Activated CD4-positive, alpha-beta T cell treated with anti-CD3 and anti-CD28 coated beads, Interleukin-2, amount 50 U/mL, for 24 hours (primary cell): Measurements from ENCODE around the gene SEMA3B.
A peak's percentile ranks its signal among the peaks of the same experiment; 100 is the strongest.
"Not testable (repeated sequence)": the region's sequence is repeated elsewhere in the genome, so short reads cannot be mapped to it uniquely, and the experiment has no call there.

Experiments used
- DNase-seq, 2 donors: peaks; one replicate each; pipeline ENCODE4 v3.0.0-alpha.2; 2020; ENCODE audit warnings: low read depth in 1 of 2, low spot score in 1 of 2

SEMA3B gene

DNA sequence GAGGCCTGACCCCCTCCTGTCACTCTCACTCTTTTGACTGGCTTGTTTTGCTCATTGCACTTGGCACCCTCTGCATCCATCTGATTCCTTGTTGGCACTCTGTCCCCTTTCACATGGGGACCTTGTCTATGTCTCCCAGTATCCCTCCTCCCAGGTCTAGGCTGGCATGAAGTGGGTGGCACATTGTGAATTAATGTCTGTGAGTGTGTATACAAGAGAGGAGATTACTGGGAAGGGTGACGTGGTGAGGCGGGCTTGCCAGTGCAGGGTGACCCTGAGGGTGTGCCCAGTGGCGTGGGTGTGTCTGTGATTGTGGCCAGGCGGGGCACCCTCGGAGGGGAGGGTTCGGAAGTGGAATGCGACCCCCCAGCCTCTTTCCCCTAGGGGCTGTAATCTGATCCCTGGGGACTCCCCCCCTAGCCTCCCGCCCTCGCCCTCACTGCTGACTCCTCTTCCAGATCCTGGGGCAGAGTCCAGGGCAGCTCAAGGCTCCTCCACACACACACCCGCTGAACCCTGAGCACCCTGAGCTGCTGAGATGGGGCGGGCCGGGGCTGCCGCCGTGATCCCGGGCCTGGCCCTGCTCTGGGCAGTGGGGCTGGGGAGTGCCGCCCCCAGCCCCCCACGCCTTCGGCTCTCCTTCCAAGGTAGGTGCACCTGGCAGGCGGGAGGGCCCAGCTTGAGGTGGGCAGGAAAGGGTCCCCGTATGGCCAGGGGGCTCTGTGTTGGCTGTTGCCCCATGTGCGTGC, at the start of gene SEMA3B:
SEMA3B (plus strand) TSS at position 445 of the 749 bp plus-strand sequence; CDS start at position 539, 94 bp downstream.
- no peak for DNase-seq

DNA sequence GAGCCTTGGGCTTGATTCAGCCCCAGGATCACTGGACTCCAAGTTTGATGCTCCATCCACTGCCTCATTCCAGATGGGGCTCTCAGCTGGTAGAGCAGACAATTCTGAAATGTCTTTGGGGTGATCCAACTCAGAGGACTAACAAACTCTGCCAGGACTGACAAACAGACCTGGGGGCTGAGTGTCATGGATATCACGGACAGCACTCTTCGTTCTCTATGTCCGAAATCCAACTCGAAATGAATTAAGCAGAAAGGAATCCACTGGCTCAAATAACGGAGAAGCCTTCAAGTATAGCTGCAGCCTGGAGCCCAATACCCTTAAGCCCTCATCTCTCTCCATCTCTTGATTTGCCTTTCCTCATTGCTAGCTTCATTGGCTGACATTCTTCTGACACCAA, 49.7 kb upstream of the SEMA3B start:
- DNase-seq: no peak

GRCh38 chr3:50220109-50220508, 48.8 kb upstream of the SEMA3B start:
- no peak for DNase-seq

DNA sequence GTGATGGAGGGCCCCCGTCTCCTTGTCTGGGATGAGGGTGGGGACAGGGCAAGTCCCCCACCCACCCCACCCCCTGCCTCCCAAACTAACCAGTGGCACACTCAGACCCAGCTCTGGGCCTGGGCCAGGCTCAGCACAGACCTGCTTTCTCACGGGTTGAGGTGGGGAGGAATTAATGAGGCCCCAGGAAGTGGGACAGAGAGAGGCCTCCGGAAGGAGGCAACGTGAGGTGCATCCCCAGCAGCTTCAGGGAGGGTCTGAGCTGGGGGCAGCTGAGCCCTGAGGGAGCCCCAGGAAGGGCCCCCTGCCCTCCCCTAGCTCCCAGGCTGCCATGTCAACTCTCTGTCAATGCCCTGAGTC, 47.9 kb upstream of the SEMA3B start:
- DNase-seq: no peak

DNA sequence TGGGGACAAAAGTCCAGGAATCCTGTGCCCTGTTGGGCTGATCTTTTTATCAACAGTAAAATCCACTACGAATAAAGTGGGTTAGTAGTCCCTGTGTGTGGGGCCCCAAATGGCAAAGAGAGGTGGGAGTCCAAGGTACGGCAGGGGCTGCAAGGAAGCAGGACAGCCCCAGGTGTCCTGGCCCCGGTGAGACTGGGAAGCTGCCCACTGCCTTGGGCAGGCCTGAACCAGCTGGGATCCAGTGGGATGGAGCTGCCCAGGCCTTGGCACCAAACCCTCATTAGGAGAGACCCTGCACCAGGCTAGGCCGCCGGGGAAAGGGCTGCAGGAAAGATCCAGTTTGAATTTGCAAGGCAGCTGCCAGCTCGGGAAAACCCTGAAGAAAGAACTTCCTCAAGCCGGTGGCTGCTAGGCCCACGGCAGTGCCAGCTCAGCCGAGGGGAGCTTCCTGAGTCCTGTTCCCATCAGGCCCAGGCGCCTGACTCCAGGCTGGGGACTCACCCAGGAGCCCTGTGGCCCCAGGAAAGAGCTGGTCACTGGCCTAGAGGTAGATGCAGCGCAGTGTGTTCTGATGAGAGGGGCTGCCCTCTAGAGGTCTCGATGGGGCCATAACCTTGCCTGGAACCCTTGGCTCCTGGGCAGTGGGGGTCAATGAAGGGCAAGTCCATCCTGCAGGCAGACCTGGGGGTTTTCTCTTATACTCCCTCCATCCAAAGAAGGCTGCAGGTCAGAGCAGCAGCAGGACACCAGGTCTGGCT, 47.4 kb upstream of the SEMA3B start:
- no peak for DNase-seq

DNA sequence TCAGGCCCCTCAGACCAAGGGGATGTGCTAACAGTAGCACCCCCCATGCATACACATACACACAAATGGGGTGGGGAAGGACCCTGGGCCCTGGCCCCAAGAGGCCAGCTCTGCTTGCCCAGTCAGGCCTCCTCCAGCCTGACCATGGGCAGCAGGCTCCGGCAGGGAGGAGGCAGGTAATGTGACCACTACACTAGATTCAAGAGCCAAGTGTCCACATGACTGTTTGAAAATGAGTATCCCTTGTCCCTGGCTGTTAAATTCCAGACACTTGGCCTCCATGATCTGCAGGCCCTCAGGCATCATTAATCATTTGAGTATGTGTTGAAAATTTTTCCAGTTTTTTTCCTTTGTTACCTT, 46.8 kb upstream of the SEMA3B start:
- no peak for DNase-seq

GRCh38 chr3:50224639-50225038, 44.3 kb upstream of the SEMA3B start:
- DNase-seq: no peak

GRCh38 chr3:50226888-50227389, 42.0 kb upstream of the SEMA3B start:
- peak in 1 of 2 donors; percentile 37 for DNase-seq

- DNase-seq: peak; percentile 73 to 84
Measured at GRCh38 chr3:50227390-50228183, 41.4 kb upstream of the SEMA3B start.

DNA sequence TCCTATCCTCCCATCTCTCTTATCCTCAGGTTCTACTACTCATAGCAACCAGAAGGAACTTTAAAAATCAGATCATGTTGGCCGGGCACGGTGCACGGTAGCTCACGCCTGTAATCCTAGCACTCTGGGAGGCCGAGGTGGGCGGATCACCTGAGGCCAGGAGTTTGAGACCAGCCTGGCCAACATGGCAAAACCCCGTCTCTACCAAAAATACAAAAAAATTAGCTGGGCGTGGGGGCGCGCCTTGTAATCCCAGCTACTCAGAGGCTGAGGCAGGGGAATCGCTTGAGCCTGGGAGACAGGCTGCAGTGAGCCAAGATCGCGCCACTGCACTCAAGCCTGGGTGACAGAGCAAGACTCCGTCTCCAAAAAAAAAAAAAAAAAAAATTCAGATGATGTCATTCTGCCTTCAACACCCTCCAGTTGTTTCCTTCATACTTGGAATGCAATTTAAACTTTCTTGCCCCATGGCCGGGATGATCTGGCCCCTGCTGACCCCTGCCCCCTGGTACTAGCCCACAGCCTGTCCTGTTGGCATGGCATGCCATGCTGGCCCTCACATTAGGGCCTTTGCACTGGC, 40.7 kb upstream of the SEMA3B start:
- not testable (repeated sequence) for DNase-seq

GRCh38 chr3:50229490-50229889, 39.5 kb upstream of the SEMA3B start:
- no peak for DNase-seq

GRCh38 chr3:50230104-50230793, 38.7 kb upstream of the SEMA3B start:
- no peak for DNase-seq

DNA sequence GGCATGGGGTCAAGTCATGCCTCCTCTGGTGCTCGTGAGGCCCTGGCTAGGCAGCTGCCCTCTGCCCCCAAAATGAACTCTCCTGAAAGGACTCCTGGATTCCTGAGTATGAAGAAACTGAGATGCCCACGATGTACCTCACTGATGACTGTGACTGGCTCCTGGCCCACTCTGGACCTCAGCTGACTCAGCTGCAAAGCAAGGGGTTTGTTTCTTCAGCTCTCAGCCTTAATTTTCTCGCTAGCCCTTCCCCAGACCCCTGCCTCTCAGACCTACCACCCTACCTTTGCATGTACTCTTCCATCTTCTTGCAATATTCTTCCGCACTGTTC, 38.2 kb upstream of the SEMA3B start:
- DNase-seq: no peak

DNA sequence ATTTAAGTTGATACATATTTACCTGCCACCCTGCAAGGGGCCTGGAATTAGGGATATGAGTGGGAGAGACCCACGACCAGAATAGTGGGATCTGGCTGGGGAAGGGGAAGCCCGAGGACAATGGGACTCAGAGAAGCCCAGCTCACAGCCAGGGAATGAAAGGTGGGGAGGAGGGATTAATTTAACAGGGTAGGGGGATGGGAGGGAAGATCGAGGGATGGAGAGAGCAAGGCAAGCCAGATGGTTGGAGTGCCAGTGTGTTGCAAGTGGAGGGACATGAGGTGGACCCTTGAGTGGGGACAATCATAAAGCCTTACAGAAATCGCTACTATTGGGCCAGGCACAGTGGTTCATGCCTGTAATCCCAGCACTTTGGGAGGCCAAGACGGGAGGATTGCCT, 37.4 kb upstream of the SEMA3B start:
- DNase-seq: no peak

DNA sequence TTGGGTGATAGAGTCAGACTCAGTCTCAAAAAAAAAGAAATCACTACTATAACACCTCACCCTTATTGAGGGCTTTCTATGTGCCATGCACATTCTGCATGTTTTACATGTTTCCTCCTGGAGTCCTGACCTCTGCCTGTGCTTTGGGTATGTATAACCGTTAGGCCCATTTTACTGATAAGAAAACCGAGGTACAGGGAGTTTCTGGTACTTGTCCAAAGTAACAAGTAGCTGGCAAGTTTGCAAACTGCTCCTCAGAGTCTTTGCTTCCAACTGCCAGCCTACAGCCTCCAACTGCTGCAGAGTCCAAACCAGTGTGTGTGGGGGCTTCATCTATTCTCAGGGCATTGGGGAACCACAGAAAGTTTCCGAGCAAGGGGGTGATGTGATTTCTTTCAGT, 36.6 kb upstream of the SEMA3B start:
- no peak for DNase-seq

DNA sequence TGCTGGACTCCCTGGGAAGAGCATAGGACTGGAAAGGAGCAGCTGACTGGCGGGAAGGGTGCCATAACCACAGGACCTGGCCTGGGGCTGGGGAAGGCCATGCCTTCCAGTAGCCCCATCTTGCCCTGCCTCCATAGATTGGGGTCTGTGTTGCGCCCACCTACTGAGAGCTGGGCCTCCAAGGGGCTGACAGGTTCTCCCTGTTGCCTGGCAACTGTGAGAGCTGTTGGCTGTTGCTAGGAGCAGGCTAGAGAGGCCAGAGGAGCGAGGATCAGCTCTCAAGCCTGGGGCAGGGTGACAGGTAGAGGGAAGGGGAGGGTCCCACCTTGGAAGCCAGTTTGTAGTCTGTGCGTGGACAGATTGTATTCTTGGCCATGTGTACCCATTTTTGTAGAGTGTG, 35.8 kb upstream of the SEMA3B start:
- no peak for DNase-seq

DNA sequence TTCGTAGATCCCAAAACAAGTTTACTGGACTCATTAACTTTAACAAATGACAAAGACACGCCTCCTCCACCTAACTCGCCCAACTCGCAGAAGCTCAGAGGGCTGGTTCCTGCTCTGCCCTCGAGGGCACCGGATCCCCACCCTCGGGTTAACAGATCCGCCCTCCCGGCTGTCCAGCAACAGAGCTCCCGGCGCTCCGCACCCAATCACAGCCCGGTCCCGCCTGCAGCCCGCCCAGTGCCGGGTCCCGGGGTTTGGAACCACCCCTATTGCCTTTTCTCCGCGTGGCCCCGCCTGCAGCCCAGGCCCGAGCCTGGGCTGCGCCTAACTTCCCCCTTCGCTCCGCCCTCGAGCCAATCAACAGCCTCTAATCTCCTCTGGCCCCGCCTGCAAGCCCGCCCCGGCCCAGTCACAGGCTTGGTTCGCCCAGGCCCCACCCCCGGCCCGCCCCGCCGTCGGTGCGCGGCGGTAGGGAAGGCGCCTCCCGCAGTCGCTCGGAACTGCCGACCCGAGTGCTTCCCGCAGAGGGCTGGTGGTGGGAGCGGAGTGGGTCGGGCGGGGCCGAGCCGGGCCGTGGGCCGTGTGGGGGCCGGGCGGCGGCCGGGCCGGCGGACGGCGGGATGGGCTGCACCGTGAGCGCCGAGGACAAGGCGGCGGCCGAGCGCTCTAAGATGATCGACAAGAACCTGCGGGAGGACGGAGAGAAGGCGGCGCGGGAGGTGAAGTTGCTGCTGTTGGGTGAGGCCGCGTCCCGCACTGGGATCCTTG, 33.0 kb upstream of the SEMA3B start, which contains the start of gene GNAI2:
GNAI2 (plus strand) TSS at position 489 of the 768 bp plus-strand sequence; CDS start at position 621, 132 bp downstream.
- DNase-seq: peak; percentile 97

DNA sequence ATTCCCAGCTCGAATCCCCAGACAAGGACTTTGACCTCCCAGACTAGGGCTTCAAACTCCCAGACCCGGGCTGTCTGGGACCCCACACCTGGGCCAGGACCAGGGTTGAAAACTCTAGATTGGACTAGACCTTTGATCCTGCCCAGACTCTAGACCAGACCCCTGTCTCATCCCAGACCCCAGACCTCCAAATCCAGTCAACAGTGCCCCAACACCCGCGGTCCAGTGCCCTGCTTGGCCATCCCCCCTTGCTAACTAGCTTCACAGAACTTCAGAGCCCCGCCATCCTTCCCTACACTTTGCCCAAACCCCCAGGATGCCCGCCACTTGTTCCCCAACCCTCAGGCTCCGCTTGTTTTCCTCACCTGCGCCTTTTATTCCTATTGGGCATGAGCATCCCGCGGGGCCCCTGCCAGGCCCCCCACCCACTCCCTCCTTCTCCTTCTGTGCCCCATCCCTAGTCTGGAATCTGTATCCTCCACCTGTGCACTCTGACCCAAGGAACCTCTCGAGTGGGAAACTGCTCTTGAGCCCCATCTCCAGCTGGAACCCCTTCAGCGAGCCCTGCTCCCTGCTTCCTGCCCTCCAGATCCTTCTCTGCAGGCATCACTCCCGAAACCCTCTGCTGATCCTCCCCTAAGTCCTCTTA, 32.3 kb upstream of the SEMA3B start:
- DNase-seq: no peak

- DNase-seq: no peak
Measured at GRCh38 chr3:50237133-50237651, 31.8 kb upstream of the SEMA3B start.
